Kidney (tissue), 14 donors: Measurements from ENCODE around the gene DAZL. TPM values are rescaled to one million over a fixed set of nuclear protein-coding genes. Genes with fewer than 3 reads are reported as not detected.
A peak's percentile ranks its signal among the peaks of the same experiment; 100 is the strongest.

Experiments used
- DNase-seq, 5 donors: peaks; one replicate each; pipeline ENCODE4 v3.0.0-alpha.2; 2013 to 2020
- FAIRE-seq: peaks from 2 replicates; lab custom pipeline; 2012; peaks lifted over from hg19 to GRCh38; lab: Jason Lieb, UNC
- H3K27ac ChIP-seq, 2 donors: one replicate each; pipeline ENCODE4 v1.7.0; 2013; ENCODE audit warnings: low read depth in 2 of 2, low read length in 2 of 2, inconsistent platforms in 1 of 2
- H3K27me3 ChIP-seq: one replicate; pipeline ENCODE4 v1.7.1; 2013; ENCODE audit warnings: low read length, inconsistent platforms; ENCODE audit not compliant: control insufficient read depth, insufficient read depth
- H3K36me3 ChIP-seq, 3 donors: one replicate each; pipeline versions ENCODE4 v1.7.0 to v1.7.1; 2013; ENCODE audit warnings: low read length in 3 of 3, control low read depth in 1 of 3, inconsistent platforms in 1 of 3; ENCODE audit not compliant: insufficient read depth in 3 of 3, control insufficient read depth in 2 of 3
- H3K4me1 ChIP-seq, 3 donors: one replicate each; pipeline versions ENCODE4 v1.7.0 to v1.7.1; 2013; ENCODE audit warnings: low read length in 3 of 3, inconsistent platforms in 1 of 3, low read depth in 1 of 3; ENCODE audit not compliant: control insufficient read depth in 2 of 3, insufficient read depth in 2 of 3
- H3K4me3 ChIP-seq, 3 donors: one replicate each; pipeline versions ENCODE4 v1.7.0 to v1.8.1; 2013; ENCODE audit warnings: low read length in 3 of 3, control low read depth in 1 of 3, inconsistent platforms in 1 of 3
- H3K9ac ChIP-seq, 3 donors: one replicate each; pipeline versions ENCODE4 v1.7.0 to v1.7.1; 2013; ENCODE audit warnings: low read length in 3 of 3, control low read depth in 1 of 3, inconsistent platforms in 1 of 3
- H3K9me3 ChIP-seq, 3 donors: one replicate each; pipeline versions ENCODE4 v1.7.0 to v1.7.1; 2013; ENCODE audit warnings: low read length in 3 of 3, control low read depth in 1 of 3, inconsistent platforms in 1 of 3; ENCODE audit not compliant: control insufficient read depth in 2 of 3, insufficient read depth in 1 of 3
- intact Hi-C: fragments of 100-400 bp; cut with DNase I; formaldehyde crosslinking; loops from one replicate; pipeline ENCODE4 v1.11.1; 2022
- polyA plus RNA-seq: library from polyadenylated mRNA; stranded (reverse); fragments of 350-450 nt; fragmentation: Illumina TruSeq; extraction: RNeasy Lipid Tissue Mini Kit (QIAGEN cat#74804); gene quantifications from one replicate; pipeline ENCODE4 v1.2.3, GENCODE V29; 2014; ENCODE audit warnings: low read depth, low replicate concordance; ENCODE audit not compliant: insufficient read depth
- total RNA-seq: library from RNA; stranded (reverse); fragmentation: NEBNext Ultra II Directional; extraction: Animal tissue kit (Norgen Biotek cat#: 25700); gene quantifications from one replicate; pipeline ENCODE4 v1.2.1, GENCODE V29; 2021
- TF ChIP-seq, protein P1 (sequence below): IDR thresholded peaks from 3 replicates; pipeline ENCODE4 v1.5.1; 2012; ENCODE audit warnings: mild to moderate bottlenecking, moderate library complexity, borderline replicate concordance; ENCODE audit not compliant: insufficient read depth; ENCODE audit errors: extremely low read depth
- donor health status: control.
- donor health status: control.
- donor health status: control.
- donor health status: control.
- donor health status: control.
- donor health status: DM: yes; HTN: yes; CAD: no.
- donor health status: Normal renal cell carcinoma (clear cell type).

DAZL gene
- total and polyA plus RNA-seq, 2 donors from 2014 or later: not detected

DNA sequence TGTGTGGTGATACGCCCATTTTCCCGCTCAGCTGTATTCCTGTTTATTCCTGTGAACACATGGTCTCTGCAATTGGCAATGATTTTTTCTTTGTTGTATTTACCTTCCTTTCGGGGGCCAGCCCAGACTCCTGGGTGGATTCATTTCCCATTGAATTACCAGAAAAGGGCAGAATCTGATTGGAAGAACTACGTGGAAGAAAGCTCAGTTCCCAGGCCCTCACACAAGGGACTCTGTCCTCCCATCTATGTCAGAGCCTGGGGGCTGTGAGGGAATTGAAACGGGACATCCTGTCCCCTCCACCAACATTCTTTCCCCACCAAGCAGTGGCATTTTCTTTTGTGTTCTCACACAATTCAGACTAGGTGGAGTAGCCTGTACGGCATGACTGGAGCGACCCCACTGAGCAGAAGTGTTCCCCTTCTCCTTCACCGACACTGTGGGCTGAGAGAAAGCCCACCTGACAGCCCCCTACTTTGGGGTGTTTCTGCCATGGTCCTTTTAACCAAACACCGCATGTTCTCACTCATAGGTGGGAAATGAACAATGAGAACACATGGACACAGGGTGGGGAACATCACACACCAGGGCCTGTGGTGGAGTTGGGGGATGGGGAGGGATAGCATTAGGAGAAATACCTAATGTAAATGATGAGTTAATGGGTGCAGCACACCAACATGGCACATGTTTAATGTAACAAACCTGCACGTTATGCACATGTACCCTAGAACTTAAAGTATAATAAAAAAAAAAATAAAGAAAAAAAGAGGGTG is 59.6 kb downstream of the DAZL start:
- no peaks in the 10 kb centered on the region for H3K27me3 ChIP-seq
- no peak for FAIRE-seq
- H3K36me3 ChIP-seq: no peaks in the 10 kb centered on the region
- no peak for DNase-seq
- no peaks in the 10 kb centered on the region for H3K9me3 ChIP-seq
- H3K27ac ChIP-seq: peak overlapping the region in 1 of 2 donors; percentile 16
- intact Hi-C loops: no loop called here
- no peak overlapping the region for H3K9ac ChIP-seq
- TF ChIP-seq, protein P1, sequence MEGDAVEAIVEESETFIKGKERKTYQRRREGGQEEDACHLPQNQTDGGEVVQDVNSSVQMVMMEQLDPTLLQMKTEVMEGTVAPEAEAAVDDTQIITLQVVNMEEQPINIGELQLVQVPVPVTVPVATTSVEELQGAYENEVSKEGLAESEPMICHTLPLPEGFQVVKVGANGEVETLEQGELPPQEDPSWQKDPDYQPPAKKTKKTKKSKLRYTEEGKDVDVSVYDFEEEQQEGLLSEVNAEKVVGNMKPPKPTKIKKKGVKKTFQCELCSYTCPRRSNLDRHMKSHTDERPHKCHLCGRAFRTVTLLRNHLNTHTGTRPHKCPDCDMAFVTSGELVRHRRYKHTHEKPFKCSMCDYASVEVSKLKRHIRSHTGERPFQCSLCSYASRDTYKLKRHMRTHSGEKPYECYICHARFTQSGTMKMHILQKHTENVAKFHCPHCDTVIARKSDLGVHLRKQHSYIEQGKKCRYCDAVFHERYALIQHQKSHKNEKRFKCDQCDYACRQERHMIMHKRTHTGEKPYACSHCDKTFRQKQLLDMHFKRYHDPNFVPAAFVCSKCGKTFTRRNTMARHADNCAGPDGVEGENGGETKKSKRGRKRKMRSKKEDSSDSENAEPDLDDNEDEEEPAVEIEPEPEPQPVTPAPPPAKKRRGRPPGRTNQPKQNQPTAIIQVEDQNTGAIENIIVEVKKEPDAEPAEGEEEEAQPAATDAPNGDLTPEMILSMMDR: no peak
- peaks cover 0 to under 1% (median 0%) of the 10 kb centered on the region in 3 donors for H3K4me1 ChIP-seq
- H3K4me3 ChIP-seq: no peak overlapping the region

DNA sequence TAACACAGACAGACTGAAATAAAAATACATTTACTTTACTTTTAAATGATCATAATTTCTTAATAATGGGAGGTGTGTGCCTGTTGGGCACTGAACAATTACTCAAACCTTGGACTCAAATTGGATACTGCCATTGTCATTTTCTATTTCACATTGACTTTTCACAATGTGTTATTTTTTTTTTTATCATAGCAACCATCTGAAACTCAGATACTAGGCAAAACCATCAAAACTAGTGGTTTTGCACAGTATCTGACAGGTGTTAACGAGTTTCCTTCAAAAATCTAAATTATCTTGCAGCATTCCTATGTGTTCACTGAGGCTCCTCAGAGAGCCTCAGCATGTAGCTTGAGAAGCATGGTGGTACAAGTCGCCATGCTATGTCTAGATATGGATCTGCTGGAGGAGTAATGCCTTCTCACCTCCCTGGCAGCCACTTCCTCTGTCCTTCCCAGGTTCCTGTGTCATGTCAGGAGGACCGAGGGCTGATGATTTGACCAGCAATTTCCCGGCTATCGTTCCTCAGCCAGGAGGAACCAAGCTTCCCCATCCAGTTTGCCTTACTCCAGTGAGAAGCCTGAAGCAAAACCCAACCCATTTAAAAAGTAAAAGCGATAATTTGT is 61.9 kb downstream of the DAZL start:
- intact Hi-C loops: no loop called here
- Histone ChIP-seq H3K9me3 (no peaks in the 10 kb centered on the region), H3K4me3 (no peak overlapping the region), H3K4me1 (no peaks in the 10 kb centered on the region), H3K27ac (no peak overlapping the region), H3K36me3 (no peaks in the 10 kb centered on the region), H3K27me3 (no peaks in the 10 kb centered on the region), H3K9ac (no peak overlapping the region)
- TF ChIP-seq, protein P1: no peak
- FAIRE-seq: no peak
- DNase-seq: no peak

DNA sequence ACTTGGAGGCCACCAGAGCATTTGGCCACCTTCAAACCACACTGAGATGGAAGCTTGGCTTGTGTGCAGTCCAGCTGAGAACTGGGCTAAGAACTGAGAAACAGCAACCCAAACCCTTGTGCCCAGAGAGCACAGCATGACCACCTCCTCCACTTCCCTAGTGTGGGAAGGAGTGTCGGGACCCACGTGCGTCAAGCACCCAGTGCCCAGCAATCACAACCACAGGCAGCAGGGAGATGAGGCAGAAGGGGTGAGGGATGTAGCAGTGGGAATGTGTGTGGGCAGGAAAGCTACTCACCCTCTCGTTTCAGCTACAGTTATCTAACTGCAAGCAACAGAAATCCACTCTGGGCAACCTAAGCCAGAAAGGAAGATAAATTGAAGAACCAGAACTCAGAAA is 66.7 kb downstream of the DAZL start:
- H3K4me3 ChIP-seq: no peak overlapping the region
- H3K36me3 ChIP-seq: no peaks in the 10 kb centered on the region
- TF ChIP-seq, protein P1: no peak
- H3K27me3 ChIP-seq: no peaks in the 10 kb centered on the region
- H3K4me1 ChIP-seq: no peaks in the 10 kb centered on the region
- H3K9me3 ChIP-seq: no peaks in the 10 kb centered on the region
- H3K9ac ChIP-seq: no peak overlapping the region
- no peak for FAIRE-seq
- H3K27ac ChIP-seq: no peak overlapping the region
- no peak for DNase-seq
- intact Hi-C loops: no loop called here
